Loucy (cell line): ENCODE data around the gene THEMIS.

ENCODE experiments used
- H2AFZ ChIP-seq: fragments of 200-600 bp; sonication (generic); 2 replicates; pipeline ENCODE4 v1.6.0; 2016; ENCODE audit warnings: antibody characterized with exemption, mild to moderate bottlenecking, low read length, moderate library complexity
- H3F3A ChIP-seq: fragments of 200-600 bp; 2 replicates; pipeline ENCODE4 v1.6.0; 2016; ENCODE audit warnings: antibody characterized with exemption, low read depth, mild to moderate bottlenecking
- H3K27me3 ChIP-seq: fragments of 200-600 bp; sonication (generic); 2 replicates; pipeline ENCODE4 v1.6.1; 2014; ENCODE audit warnings: low read length, mild to moderate bottlenecking; ENCODE audit not compliant: insufficient read depth, poor library complexity, severe bottlenecking
- H3K36me3 ChIP-seq: fragments of 200-600 bp; sonication (generic); 2 replicates; pipeline ENCODE4 v1.6.1; 2016; ENCODE audit warnings: low read length; ENCODE audit not compliant: insufficient read depth
- H3K4me1 ChIP-seq: fragments of 200-600 bp; sonication (generic); 2 replicates; pipeline ENCODE4 v1.5.1; 2014; ENCODE audit warnings: low read length, mild to moderate bottlenecking; ENCODE audit not compliant: insufficient read depth, poor library complexity, severe bottlenecking
- H3K4me2 ChIP-seq: fragments of 200-600 bp; sonication (generic); 2 replicates; pipeline ENCODE4 v1.6.0; 2014; ENCODE audit warnings: antibody characterized with exemption, low read length, low read depth, mild to moderate bottlenecking; ENCODE audit not compliant: poor library complexity, severe bottlenecking
- H3K4me3 ChIP-seq: fragments of 200-600 bp; sonication (generic); 2 replicates; pipeline ENCODE4 v1.5.1; 2014; ENCODE audit warnings: low read length, mild to moderate bottlenecking, mixed read lengths; ENCODE audit not compliant: poor library complexity, severe bottlenecking
- H3K79me2 ChIP-seq: fragments of 200-600 bp; sonication (generic); 2 replicates; pipeline ENCODE4 v1.6.1; 2014; ENCODE audit warnings: low read length; ENCODE audit not compliant: insufficient read depth
- H3K9ac ChIP-seq: fragments of 200-600 bp; sonication (generic); 2 replicates; pipeline ENCODE4 v1.6.0; 2014; ENCODE audit warnings: mild to moderate bottlenecking, low read depth, low read length, moderate library complexity; ENCODE audit not compliant: poor library complexity, severe bottlenecking
- H3K9me2 ChIP-seq: fragments of 200-600 bp; sonication (generic); replicated peaks from 2 replicates; pipeline ENCODE4 v1.6.1; 2016; ENCODE audit warnings: low read depth, low read length, mixed read lengths
- H3K9me3 ChIP-seq: fragments of 200-600 bp; sonication (generic); 2 replicates; pipeline ENCODE4 v1.6.1; 2014; ENCODE audit warnings: mild to moderate bottlenecking, antibody characterized with exemption, low read length, low read depth; ENCODE audit not compliant: insufficient read depth
- H4K20me1 ChIP-seq: fragments of 200-600 bp; sonication (generic); 2 replicates; pipeline ENCODE4 v1.6.0; 2014; ENCODE audit warnings: antibody characterized with exemption, low read length, mild to moderate bottlenecking; ENCODE audit not compliant: insufficient read depth, poor library complexity, severe bottlenecking
- EZH2phosphoT487 ChIP-seq: fragments of 200-600 bp; IDR thresholded peaks from 2 replicates; pipeline ENCODE4 v1.6.1; 2018; ENCODE audit warnings: antibody characterized with exemption, mild to moderate bottlenecking, moderate library complexity, borderline replicate concordance
- TF ChIP-seq, protein P1 (sequence below): fragments of 200-600 bp; sonication (generic); conservative IDR thresholded peaks from 2 replicates; pipeline ENCODE4 v1.5.1; 2014; ENCODE audit warnings: mild to moderate bottlenecking, antibody characterized with exemption, low read length

Gene THEMIS

DNA sequence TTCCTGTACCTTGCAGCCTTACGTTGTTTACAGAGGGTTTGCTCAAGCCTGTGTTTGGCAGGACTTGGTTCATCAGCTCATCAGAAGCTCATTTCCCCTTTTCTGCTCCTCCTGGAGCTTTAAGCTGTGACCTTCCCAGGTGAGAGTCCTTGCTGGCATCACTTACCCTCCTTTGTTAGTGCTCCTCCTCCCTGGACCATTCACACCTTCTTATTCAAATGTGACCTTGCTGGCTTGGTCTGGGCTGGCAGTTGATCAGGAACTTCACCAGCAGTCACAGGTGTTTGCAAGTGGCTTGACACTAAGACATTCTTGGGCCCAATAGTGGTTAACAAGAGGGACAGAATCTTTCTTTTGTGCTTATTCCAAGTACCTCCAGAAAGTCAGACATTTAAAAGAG, 175.0 kb downstream of the THEMIS start:
- Histone ChIP-seq H3K9me3 (no peaks in the 10 kb centered on the region), H3F3A (no peaks in the 10 kb centered on the region), H3K4me2 (no peak overlapping the region), H3K4me1 (no peaks in the 10 kb centered on the region), H3K9ac (no peak overlapping the region), H3K79me2 (0 out of 2 replicates have a peak, but pooled peaks cover 5% of the 10 kb centered on the region), H3K27me3 (no peaks in the 10 kb centered on the region), H3K9me2 (no peaks in the 10 kb centered on the region), H3K36me3 (peaks cover 20% of the 10 kb centered on the region; the same call in 1 of the 2 replicates), H2AFZ (no peak overlapping the region), H4K20me1 (no peaks in the 10 kb centered on the region), H3K4me3 (no peak overlapping the region)
- TF ChIP-seq, protein P1, sequence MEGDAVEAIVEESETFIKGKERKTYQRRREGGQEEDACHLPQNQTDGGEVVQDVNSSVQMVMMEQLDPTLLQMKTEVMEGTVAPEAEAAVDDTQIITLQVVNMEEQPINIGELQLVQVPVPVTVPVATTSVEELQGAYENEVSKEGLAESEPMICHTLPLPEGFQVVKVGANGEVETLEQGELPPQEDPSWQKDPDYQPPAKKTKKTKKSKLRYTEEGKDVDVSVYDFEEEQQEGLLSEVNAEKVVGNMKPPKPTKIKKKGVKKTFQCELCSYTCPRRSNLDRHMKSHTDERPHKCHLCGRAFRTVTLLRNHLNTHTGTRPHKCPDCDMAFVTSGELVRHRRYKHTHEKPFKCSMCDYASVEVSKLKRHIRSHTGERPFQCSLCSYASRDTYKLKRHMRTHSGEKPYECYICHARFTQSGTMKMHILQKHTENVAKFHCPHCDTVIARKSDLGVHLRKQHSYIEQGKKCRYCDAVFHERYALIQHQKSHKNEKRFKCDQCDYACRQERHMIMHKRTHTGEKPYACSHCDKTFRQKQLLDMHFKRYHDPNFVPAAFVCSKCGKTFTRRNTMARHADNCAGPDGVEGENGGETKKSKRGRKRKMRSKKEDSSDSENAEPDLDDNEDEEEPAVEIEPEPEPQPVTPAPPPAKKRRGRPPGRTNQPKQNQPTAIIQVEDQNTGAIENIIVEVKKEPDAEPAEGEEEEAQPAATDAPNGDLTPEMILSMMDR = no peak
- no peak for TF ChIP-seq EZH2phosphoT487

DNA sequence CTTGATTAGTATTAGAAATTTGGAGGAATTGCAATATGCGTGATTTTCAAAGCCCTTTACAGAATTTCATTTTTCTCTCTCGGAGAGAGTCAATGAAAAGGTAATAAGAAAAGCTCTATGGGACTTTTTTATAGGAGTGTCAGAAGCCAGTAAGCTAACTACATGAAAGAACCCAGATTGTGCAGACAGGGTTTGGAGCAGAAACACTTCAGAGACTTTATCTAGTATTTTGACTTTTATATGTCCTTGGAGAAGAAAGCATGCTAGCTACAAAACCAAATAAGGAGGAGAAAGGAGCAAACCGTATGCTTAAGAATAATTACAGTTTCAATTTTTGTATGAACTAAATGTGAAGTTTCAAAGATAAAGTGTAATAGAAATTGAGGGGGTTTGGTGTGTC, 182.2 kb downstream of the THEMIS start:
- TF ChIP-seq EZH2phosphoT487 = no peak
- no peaks in the 10 kb centered on the region for H3K27me3 ChIP-seq

DNA sequence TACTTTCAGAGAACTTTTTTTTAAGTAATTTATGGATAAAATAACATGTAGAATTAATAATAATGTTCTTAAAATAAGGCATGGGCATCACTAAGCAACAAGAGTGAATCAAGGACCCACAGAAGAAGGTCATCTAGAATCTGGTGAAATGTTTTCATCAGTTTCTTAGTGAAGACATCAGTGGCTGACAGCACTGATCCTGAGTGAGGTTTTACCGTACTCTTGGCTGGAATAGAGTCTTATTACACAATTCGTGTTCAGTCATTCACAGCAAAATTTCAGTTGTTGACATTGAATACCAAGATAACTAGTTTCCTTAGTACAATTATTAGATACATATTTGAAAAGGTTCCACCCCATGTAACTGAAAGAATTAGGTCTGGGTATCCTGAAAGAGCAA, 183.5 kb downstream of the THEMIS start:
- Histone ChIP-seq H3K27me3 (no peaks in the 10 kb centered on the region), H3K9me2 (no peaks in the 10 kb centered on the region), H3K36me3 (peaks cover 58% of the 10 kb centered on the region), H3K79me2 (no peaks in the 10 kb centered on the region), H3K4me1 (peaks cover 14% of the 10 kb centered on the region), H2AFZ (no peak overlapping the region), H4K20me1 (no peaks in the 10 kb centered on the region), H3F3A (no peaks in the 10 kb centered on the region), H3K9me3 (no peaks in the 10 kb centered on the region), H3K9ac (no peak overlapping the region), H3K4me2 (no peak overlapping the region), H3K4me3 (no peak overlapping the region)
- no peak for TF ChIP-seq EZH2phosphoT487
- TF ChIP-seq, protein P1 = no peak

More for the DNA sequence above, 182.2 kb downstream of the THEMIS start:
- no peak overlapping the region for H3K9ac ChIP-seq
- no peaks in the 10 kb centered on the region for H4K20me1 ChIP-seq
- no peak overlapping the region for H3K4me2 ChIP-seq
- no peak overlapping the region for H3K4me3 ChIP-seq
- H3K9me2 ChIP-seq = no peaks in the 10 kb centered on the region
- H3F3A ChIP-seq = no peaks in the 10 kb centered on the region
- H3K4me1 ChIP-seq = peaks cover 14% of the 10 kb centered on the region
- peaks cover 52% of the 10 kb centered on the region for H3K36me3 ChIP-seq
- no peaks in the 10 kb centered on the region for H3K79me2 ChIP-seq
- no peak overlapping the region for H2AFZ ChIP-seq
- no peaks in the 10 kb centered on the region for H3K9me3 ChIP-seq

DNA sequence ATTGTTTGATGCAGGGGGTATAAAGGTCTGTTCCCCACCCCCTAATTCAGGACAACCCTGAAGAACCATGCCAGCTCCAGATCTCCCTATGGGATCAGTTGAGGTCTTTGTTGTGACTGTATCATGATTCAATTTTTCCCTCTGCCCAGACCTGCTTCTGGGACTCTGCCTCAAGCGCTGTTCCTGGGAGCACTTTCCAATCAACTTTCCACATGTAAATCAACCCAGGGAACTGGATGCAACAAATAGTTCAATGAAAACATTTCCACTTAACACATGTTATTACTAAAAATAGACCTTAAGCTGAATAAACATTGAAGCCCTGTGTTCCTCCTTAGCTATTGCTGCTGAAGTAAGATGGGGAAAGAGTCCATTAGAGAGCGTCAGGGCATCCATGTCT, 184.4 kb downstream of the THEMIS start:
- Histone ChIP-seq H3K79me2 (no peaks in the 10 kb centered on the region), H3F3A (no peaks in the 10 kb centered on the region), H3K9ac (no peak overlapping the region), H2AFZ (no peak overlapping the region), H3K27me3 (no peaks in the 10 kb centered on the region), H4K20me1 (no peaks in the 10 kb centered on the region), H3K9me2 (no peaks in the 10 kb centered on the region), H3K9me3 (no peaks in the 10 kb centered on the region), H3K4me2 (no peak overlapping the region), H3K4me3 (no peak overlapping the region), H3K36me3 (peaks cover 65% of the 10 kb centered on the region), H3K4me1 (peaks cover 14% of the 10 kb centered on the region)
- no peak for TF ChIP-seq EZH2phosphoT487
- TF ChIP-seq, protein P1 = no peak
